SW480 (cell line): Measurements from ENCODE around the gene ADAMTSL2.

Source experiments
- DNase-seq: peaks from one replicate; pipeline ENCODE4 v3.0.0-alpha.2; 2016; ENCODE audit warnings: low spot score

The ADAMTSL2 gene

DNA sequence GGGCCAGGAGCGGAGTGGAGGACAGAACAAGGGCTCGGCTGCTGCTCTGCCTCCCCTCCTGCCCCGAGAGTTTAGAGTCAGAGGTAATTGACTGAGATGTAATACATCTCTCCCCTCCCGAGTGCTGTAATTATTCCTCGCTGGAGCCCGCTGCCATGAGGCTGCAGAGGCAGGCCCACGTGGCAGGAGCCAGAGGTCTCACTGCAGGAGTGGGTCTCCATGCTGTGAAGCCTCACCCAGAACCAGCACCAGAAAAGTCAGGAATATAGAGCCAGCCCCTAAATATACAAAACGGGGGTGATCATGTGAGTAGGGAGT, 72.2 kb downstream of the ADAMTSL2 start:
- no peak for DNase-seq

DNA sequence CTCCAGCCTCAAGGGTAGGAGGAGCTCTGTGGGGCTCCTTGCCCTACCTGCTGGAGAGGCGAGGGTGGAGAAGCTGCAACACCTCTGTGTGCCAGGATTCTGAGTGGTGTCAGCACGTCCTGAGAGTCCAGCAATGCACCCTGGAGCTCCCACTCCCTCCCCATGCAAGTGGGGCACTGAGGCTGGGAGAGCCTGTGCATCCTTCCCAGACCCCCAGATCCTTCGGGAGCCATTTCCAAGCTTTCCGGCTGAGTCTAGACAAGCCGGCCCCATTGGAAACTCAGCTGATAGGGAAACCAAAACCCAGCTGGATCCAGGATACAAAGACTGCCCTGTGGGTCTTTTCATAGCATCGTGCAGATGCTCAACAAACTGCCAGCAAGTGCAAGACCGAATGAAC, 72.9 kb downstream of the ADAMTSL2 start:
- DNase-seq, result no peak

DNA sequence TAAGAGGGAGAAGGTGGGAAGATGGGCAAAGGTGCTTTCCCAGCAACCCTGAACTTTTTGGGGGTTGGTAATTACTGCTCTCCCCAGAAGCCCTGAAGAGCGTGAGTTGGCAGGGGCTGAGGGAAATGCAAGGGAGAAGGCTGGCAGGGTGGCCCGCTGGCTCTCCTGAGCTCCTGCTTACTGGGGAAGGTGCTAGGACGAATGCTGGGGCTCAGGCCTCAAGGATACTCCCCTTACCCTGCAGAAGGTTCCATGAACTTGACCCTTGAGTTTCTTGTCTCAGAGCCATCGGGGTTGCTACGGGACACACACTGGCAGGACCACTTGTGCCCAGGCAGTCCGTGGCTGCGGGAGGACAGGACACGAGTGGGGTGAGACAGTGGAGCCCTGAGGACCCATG, 73.5 kb downstream of the ADAMTSL2 start:
- DNase-seq, result no peak

DNA sequence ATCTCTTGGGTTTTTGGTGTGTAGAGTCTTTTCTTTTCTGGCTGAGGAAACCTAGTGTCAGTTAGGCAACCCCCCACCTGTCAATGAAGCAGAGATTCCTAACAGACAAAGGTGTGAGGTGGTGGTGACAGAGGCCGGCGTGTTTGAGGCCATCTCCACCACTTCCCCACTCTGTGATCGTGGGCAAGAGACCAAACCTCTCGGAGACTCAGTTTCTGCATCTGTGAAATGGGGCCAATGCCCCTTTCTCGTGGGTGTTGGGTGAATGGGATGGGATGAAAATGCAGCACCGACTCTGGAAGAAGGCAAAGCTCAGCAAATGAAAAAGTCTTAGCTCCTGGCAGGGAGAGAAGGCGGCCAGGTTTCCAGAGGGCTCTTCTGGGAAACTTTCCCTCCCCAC, 73.9 kb downstream of the ADAMTSL2 start:
- no peak for DNase-seq

DNA sequence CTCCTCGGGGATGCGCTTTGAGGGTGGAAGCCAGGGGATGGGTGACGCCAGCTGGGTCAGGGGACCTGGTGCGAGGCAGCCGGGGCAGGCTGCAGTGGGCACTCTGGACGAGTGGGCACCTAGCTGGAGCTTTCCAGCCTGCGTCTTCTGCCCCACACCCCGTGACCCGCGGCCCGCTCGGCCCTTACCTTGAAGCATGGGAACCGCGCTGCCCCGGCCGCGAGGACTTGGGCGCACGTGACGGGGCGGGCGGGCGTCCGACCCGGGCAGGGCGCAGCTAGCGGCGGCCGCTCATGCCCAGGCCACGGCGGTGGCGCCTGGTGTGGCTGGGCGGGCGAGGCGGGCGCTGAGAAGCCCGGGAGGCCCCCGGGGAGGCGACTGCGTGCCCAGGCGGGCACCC, 74.4 kb downstream of the ADAMTSL2 start:
- DNase-seq, result no peak

DNA sequence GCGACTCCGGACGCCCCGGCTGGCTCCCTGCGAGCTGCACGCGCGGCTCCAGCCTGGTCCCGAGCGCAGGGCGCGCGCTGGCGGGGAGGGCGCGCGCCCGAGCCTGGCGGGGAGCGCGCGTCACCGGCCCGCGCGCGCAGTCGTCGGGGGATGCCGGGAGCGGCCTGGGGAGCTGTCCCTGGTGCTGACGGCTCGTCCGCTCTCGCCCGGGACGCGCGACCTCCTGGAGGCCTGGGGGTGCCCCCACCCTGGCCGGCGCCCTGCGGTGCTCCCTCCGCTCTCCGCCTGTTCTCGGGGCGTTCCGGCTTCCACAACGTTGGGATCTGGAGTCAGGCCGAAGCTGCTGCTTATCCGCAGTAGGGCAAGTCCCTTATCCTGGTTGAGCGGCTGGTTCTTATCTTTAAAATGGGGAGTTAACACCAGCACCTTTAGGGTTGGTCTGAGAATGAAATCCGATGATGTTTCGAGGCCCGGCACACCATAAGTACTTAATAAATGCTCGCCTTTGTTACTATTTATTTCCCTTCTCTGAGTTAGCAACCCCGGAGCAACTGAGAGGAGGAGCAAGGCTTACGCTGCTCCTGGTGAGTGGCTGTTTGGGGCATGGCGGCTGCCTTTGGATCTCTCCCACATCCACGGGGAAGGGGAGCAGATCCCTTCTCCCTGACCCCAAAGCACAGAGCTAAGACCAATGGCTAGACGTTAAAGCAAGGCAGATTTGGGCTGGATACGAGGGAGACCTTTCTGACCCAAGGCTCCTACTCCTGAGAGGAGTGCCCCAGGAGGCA, 75.0 kb downstream of the ADAMTSL2 start, which contains the start of gene FAM163B:
TSS of gene FAM163B (minus strand) at position 79 of the 788 bp plus-strand sequence. CDS start 29,166 bp downstream, outside the sequence.
- no peak for DNase-seq

DNA sequence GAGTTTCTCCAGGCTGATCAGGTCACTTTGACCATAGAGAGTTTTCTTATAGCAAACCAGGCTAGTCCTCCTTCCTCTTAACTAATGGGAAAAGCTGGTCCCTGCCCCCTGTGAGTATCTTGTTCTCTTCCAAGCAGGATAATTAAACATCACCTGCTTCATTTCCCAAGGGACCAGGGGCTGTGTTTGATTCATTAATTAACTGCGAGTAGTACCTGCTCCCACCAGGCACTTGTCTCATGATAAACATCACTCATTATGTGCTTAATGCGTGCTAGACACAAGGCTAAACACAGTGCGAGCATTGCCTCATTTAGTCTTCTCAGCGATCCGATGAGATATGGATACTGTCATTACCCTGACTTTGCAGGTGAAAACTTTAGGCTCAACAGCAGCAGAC, 76.3 kb downstream of the ADAMTSL2 start:
- no peak for DNase-seq

DNA sequence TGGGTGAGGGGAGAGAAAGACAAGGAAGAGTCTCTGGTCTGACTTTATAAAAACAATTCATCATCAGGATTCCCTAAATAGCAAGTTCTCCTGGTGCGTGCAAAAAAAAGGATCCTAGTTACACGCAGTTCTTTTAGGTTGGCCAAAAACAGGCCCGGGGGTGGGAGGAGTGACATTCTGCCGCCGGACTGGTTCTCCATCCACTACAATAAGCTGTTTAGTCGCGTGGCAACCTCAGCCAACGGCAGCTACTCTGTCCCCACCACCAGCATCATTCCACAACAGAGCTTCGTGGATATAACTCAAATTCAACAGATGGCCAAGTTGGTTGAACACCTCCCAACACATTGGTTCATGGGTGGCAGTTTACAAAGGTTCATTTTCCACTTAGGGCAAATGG, 77.5 kb downstream of the ADAMTSL2 start:
- DNase-seq, result no peak

DNA sequence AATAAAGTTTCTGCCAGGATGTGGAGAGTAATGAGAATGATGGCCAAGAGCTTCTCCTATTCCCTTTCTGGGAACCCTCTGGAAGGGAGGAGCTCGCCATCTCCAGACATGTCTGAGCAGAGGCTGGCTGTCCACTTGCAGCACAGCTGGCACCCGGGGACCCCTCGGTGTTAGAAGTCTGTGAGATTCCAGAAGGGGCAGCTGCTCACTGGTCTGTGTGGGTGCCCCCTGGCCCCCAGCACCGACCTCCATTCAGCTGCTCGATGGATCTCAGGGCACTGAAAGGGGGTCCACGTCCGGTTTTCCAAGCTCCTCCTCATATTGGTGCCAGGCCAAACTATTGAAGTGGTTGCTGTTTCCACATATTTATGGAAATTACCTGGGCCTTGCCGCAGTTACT, 78.3 kb downstream of the ADAMTSL2 start:
- DNase-seq, result no peak

DNA sequence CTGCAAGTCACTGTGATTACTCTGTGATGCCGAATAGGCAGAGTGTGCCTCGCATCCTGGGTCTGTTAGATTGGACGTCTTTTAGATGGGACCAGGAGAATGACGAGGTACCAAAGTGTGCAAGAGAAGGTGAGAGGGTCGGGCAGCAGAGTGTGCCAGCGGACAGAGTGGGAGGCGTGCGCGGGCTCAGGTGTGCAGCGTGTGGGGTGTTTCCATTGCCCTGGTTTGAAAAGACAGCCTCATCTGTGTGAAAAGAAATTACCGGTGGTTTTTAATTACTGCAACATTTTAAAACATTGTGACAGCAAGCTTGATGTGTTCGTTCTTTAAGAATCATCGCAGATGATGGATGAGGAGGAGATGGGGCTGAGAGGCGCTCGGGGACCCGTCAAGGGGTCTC, 78.9 kb downstream of the ADAMTSL2 start:
- DNase-seq, result no peak

DNA sequence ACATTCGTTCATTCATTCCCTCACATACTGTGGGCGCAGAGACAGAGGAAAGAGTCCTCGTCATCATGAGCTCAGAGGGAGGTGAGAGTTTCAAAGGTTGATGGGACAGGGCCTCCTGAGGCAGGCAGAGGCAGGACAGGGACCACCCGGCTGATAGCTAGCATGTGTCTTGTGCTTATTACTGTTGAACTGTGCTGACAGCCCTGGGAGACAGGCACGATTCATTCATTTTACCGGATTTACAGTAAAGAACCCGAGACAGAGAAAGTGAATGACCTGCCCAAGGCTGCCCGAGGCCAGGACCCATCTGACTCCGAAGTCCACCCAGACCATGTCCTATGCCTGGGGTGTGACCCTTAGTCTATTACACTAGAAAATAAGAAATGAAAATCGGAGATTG, 79.6 kb downstream of the ADAMTSL2 start:
- DNase-seq, result no peak

DNA sequence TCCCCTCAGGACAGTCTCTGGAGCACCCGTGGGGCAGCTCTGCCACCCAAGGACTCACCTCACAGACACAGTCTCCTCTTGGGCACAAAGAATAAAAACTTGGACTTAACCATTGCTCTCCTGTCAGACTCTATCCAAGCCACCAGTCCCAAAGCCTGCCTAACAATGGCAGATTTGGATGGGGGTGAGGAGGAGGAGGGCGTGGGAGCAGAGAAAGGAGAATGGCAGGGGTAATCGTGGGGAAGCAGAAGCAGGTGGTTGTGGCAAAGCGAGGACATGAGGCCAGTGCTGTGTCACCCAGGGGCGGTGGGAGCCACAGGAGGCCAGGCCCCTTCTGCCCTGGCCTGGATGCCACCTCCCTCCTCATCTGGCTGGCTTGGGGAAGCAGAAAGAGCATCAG, 80.2 kb downstream of the ADAMTSL2 start:
- DNase-seq, result no peak

DNA sequence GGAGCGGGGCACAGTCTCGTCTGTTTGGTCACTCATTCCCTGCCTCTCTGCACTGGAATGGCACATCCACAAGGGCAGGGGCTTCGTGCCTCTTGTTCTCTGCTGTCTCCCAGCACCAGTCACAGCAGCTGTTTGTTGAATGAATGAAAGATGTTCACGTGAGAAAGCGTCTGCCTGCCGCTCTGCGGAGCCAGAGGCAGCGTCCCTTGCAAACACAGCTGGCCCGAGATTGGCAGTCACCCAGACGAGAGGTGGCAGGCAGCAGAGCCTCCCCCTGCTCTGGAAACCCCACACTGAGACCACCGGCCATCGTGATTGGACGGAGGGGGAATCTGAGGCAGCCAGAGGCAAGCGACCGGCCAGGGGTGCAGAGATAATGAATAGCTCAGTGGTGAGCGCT, 80.7 kb downstream of the ADAMTSL2 start:
- DNase-seq, result no peak

DNA sequence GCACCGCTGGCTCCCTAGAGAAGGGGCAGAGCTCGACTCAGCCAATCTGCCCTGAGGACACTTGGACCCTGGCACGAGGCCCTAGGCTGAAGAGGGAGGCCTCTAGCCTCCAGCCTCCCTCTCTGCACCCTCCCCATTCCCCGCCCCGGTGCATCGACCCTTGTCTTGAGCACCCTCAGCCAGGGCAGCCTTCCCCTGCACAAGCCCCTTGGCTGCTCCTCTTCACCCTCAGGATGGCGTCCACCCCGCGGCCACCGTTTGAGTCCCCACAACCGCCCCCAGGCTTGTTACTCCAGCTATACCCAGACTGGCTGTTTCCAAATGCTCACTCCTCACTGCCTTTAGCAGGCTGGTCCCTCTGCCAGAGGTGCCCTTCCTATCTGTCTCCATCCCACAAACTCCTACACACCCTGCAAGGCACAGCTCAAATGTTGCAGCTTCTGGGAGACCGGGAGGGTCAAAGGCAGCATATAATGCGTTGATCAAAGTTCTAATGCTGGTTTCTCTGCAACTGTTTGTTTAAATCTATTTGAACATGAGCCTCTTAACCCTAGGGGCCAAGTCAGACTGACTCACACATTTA, 81.2 kb downstream of the ADAMTSL2 start:
- no peak for DNase-seq

DNA sequence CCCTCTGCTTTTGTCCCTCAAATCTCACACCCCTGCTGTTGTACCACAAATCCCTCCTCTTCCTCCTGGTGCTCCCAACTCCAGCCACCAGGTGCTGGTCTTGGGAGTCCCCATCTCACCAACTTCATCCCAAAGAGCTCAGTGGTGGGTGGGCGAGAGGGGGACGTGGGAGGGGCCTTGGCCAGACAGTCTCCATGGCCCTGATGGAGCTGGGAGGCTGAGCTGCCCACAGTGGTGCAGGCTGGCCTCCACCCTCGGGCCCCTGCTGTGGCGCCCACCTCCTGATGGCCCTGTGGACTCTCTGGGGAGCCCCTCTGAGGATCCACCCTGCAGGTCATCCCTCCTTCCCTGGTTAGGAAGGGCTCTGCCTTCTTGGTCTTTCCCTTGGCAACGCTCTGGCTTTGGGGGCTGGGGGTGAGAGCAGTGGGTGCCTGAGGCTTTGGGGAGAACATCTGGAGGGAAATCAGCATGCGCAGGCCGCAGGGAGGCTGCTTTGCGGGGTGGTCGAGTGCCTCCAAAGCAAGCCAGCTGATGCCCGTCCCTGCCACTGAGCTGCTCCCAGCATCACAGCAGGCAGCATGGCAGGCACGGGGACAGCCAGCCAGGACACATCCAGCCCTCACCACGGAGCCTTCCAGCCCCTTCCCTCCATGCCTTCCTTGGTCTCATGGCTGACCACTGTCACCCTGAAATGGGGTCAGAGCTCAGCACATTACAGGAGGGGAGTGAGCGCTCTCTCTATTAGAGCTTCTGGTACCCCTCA, 82.3 kb downstream of the ADAMTSL2 start:
- no peak for DNase-seq

DNA sequence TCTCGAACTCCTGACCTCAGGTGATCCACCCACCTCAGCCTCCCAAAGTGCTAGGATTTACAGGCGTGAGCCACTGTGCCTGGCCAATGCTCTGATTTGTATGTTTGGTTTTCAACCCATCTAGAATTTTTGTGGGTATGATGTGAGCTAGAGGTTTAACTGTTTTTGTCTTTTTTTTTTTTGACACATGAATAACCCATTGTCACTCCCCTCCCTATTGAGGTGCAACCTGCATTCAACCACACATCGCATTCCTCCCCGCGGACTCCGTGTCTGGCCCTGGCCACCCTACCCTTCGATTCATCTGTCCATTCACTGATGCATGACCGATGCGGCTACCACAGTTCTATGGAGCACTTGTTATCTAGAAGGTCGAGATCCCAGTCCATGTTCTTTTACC, 84.2 kb downstream of the ADAMTSL2 start:
- DNase-seq, result peak; percentile 77

DNA sequence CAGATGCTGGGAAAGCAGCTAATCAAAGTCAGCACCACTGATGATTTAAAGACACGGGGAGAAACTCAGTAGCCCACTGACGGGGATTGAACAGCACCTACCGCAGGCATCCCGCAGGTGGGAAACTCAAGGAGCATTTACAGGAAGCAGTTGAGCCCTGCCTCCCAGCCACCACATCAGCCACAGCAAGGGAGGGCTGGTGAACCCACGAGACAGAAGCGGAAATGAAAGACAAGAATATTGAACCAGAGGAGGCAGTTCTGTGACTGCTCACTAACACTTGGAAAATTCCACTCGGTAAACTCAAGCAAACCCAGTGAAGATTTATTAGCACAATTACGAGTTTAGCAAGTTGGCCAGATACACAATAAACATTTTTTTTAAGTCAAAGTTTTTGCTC, 85.3 kb downstream of the ADAMTSL2 start:
- DNase-seq, result peak; percentile 62

DNA sequence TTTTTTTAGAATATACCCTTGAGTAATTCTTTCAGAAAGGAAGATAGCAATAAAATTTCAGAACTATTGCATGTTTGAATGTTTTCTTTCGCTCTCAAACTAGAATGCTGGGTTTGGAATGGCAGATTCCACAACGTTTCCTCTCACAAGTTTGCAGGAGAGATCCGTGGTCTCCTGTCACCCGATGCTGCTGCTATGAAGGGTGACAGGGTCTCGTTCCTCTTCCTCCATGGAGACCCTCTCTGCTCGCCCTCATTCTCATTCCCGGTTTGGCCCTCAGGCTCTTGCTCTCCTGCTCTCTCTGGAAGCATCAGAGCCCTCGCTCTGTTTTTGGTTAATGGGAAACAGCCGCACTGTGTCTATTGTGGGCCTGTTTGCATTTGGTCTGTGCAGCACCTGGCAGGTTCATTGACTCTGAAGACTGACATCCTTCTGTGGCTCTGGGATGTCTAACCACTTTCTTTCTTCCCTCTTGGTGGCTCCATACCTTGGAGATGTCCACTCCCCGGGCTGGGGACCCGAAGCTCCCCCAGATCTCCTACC, 87.3 kb downstream of the ADAMTSL2 start:
- no peak for DNase-seq

DNA sequence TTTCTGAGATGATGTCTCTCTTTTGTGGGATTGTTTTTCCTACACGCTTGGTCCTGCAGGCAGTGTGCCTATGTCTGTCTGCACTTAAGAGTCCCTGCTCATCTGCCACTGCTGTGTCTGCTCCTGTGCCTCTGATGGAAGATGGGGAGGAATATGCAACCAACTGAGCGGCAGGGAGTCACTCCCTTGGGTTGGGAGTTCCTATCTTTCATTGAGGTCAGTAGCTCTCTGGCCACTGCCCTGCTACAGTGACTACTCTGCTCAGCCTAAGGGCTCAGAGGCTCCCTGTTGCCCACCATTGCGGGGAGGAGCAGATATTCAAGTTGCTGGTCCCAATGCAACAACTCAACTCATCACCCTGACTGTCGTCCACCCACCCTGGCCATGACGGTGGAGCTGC, 88.1 kb downstream of the ADAMTSL2 start:
- no peak for DNase-seq
